Measurements from ENCODE around the gene ACSBG1.

DNA sequence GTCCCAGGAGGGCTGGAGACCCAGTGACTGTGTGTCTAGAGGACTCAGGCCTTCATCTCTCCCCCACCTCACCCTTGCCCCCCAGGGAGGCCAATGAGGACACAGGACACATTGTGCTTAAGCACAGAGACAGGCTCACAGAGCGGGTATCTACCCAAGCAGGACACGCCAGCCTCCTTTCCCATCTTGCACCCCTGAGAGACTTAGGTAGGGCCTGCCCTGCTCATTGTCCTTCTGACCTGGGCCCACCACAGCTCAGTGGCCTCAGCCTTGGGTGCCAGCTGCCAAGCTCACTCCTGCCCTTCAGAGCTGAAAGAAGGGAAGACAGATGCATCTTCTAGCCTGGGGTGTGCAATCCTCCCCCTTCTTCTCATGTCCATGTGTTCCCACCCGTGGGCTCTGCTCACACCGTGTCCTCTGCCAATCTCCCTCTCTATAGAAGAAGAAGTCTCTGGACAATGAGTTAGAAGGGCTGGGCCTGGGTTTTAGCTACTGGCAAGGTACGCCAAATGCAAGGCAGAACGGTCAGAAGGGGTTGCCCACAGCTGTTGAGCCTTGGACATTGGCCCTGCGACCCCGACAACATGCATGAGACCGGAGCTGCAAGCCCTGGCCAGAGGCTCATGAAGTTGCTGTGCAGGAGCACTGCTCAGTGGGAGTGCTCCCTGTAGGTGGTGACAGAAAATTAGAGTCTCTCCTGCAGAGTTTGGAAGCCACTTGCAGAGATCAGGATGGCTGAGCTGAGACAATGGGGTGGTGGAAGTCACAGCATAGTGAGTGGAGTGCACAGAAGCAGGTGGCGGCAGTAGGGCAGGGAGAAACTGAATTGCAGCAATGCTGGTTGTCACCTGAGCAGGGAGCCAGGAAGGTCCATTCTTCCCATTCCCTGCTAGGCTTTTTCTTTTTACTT, 32.8 kb downstream of the ACSBG1 start:
- TF ChIP-seq, protein P1, sequence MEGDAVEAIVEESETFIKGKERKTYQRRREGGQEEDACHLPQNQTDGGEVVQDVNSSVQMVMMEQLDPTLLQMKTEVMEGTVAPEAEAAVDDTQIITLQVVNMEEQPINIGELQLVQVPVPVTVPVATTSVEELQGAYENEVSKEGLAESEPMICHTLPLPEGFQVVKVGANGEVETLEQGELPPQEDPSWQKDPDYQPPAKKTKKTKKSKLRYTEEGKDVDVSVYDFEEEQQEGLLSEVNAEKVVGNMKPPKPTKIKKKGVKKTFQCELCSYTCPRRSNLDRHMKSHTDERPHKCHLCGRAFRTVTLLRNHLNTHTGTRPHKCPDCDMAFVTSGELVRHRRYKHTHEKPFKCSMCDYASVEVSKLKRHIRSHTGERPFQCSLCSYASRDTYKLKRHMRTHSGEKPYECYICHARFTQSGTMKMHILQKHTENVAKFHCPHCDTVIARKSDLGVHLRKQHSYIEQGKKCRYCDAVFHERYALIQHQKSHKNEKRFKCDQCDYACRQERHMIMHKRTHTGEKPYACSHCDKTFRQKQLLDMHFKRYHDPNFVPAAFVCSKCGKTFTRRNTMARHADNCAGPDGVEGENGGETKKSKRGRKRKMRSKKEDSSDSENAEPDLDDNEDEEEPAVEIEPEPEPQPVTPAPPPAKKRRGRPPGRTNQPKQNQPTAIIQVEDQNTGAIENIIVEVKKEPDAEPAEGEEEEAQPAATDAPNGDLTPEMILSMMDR (conservative IDR thresholded peaks at IDR 0.05; ENCODE audit: low read length), result no peak
- no peak for TF ChIP-seq EZH2phosphoT487 (IDR thresholded peaks at IDR 0.05; ENCODE audit: borderline replicate concordance, low read depth, low read length)

Measured in OCI-LY7 (cell line).